GM23248 (cell line): ENCODE results near the gene HTR4. TPM values are rescaled to one million over a fixed set of nuclear protein-coding genes. Genes with fewer than 3 reads are reported as not detected.

ENCODE experiments used
- DNase-seq: peaks from one replicate; pipeline ENCODE4 v3.0.0-alpha.2; 2015
- H2AFZ ChIP-seq: fragments of 200-600 bp; sonication (generic); 2 replicates; pipeline ENCODE4 v1.6.1; 2016; ENCODE audit warnings: antibody characterized with exemption
- H3F3A ChIP-seq: fragments of 200-600 bp; sonication (generic); 2 replicates; pipeline ENCODE4 v1.6.1; 2016; ENCODE audit warnings: mild to moderate bottlenecking, antibody characterized with exemption, mixed run types; ENCODE audit not compliant: insufficient read depth
- H3K27ac ChIP-seq: fragments of 200-600 bp; sonication (generic); 2 replicates; pipeline ENCODE4 v1.5.1; 2016; ENCODE audit warnings: mild to moderate bottlenecking
- H3K27me3 ChIP-seq: fragments of 200-600 bp; sonication (generic); replicated peaks from 2 replicates; pipeline ENCODE4 v1.6.1; 2016; ENCODE audit warnings: mild to moderate bottlenecking; ENCODE audit not compliant: insufficient read depth
- H3K36me3 ChIP-seq: fragments of 200-600 bp; sonication (generic); 2 replicates; pipeline ENCODE4 v1.6.1; 2016; ENCODE audit warnings: low read depth, mild to moderate bottlenecking
- H3K4me1 ChIP-seq: fragments of 200-600 bp; sonication (generic); 2 replicates; pipeline ENCODE4 v1.6.1; 2016; ENCODE audit warnings: mild to moderate bottlenecking; ENCODE audit not compliant: insufficient read depth
- H3K4me2 ChIP-seq: fragments of 200-600 bp; sonication (generic); one replicate; pipeline ENCODE4 v1.6.1; 2016; ENCODE audit warnings: mild to moderate bottlenecking; ENCODE audit not compliant: unreplicated experiment
- H3K4me3 ChIP-seq: fragments of 200-600 bp; sonication (generic); 2 replicates; pipeline ENCODE4 v1.5.1; 2016; ENCODE audit warnings: mild to moderate bottlenecking
- H3K79me2 ChIP-seq: fragments of 200-600 bp; sonication (generic); 2 replicates; pipeline ENCODE4 v1.6.1; 2016; ENCODE audit warnings: mild to moderate bottlenecking; ENCODE audit not compliant: insufficient read depth
- H3K9ac ChIP-seq: fragments of 200-600 bp; sonication (generic); 2 replicates; pipeline ENCODE4 v1.6.1; 2016; ENCODE audit warnings: mild to moderate bottlenecking
- H3K9me2 ChIP-seq: fragments of 200-600 bp; sonication (generic); 2 replicates; pipeline ENCODE4 v1.6.1; 2016; ENCODE audit warnings: mixed run types, mild to moderate bottlenecking, moderate library complexity; ENCODE audit not compliant: insufficient read depth
- H3K9me3 ChIP-seq: fragments of 200-600 bp; sonication (generic); one replicate; pipeline ENCODE4 v1.6.1; 2017; ENCODE audit warnings: low read depth
- H4K20me1 ChIP-seq: fragments of 200-600 bp; sonication (generic); 2 replicates; pipeline ENCODE4 v1.6.0; 2016; ENCODE audit not compliant: insufficient read depth
- EZH2 ChIP-seq: fragments of 200-600 bp; sonication (generic); IDR thresholded peaks from 2 replicates; pipeline ENCODE4 v1.6.1; 2018; ENCODE audit warnings: antibody characterized with exemption, mild to moderate bottlenecking; ENCODE audit not compliant: insufficient read depth, poor library complexity, severe bottlenecking
- EZH2phosphoT487 ChIP-seq: fragments of 200-600 bp; sonication (generic); IDR thresholded peaks from 2 replicates; pipeline ENCODE4 v1.6.1; 2018; ENCODE audit warnings: antibody characterized with exemption, moderate library complexity, mild to moderate bottlenecking, low read depth; ENCODE audit not compliant: insufficient read depth
- WGBS, 2 experiments: methylation state at CpG; one replicate each; pipeline ENCODE4 v1.1.6; 2015 to 2017; ENCODE audit warnings: low lambda C conversion rate in 2 of 2, low coverage in 1 of 2; ENCODE audit errors: missing lambda C conversion rate in 2 of 2; 5-methylcytosine and 5-hydroxymethylcytosine counted together
- in situ Hi-C: fragments of 300-500 bp; cut with MboI; formaldehyde crosslinking; loops from 2 replicates; pipeline ENCODE4 v1.15.0; 2020
- polyA plus RNA-seq: library from polyadenylated mRNA; unstranded; fragments of >200 nt; fragmentation: Nextera tagmentation; extraction: Ambion mirVana; gene quantifications from 2 replicates; pipeline ENCODE4 v1.2.1, GENCODE V29; 2016
- total RNA-seq: library from RNA; depleted of rRNA; stranded (reverse); fragments of >200 nt; shearing (Covaris generic); gene quantifications from 2 replicates; pipeline ENCODE4 v1.2.3, GENCODE V29; 2014

HTR4 gene
- total and polyA plus RNA-seq, 2 experiments from 2014 or later: not detected

DNA sequence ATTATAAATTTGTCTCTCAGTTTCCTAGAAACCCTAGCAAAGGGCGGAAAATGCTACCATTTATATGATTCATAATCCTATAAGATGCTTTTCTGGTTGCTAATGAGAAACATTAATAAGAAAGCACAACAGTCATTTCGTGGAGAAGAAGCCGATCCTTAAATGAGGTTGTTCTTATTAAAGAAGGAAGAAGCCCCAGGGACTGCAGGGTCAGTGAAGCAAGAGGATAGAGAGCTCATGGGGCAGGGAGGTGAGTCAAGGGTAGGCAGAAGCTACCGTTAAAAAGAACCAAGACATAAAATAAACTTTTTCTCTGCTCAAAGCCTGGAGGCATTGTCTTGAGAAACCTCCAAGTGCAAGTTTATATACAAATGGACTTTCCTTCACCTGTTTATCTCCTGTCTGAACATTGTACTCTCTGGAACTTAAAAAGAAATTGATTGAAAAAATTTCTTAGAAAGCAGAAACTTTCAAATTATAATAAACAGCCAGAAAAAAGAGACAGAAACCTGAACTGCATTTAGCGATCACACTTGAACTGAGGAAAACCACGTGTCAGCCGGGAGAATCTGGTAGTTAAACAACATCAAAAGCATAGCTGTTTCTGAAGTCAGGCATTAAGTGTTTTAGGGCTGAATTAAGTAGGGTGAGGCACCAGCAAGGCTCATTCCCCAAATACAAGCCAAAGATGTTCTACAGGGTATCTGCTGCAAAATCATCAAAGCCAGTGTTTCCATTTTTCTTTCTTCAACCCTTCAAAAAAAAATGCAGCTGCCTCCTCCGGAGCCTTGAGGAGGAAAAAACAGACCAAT is 21.9 kb downstream of the HTR4 start:
- Histone ChIP-seq H3K9me3 (no peaks in the 10 kb centered on the region), H3K4me1 (no peaks in the 10 kb centered on the region), H3K27me3 (peaks cover 24% of the 10 kb centered on the region; the same call in 1 of the 2 replicates), H3K27ac (no peak overlapping the region), H3K79me2 (no peaks in the 10 kb centered on the region), H3F3A (no peaks in the 10 kb centered on the region), H3K9ac (no peak overlapping the region), H3K36me3 (no peaks in the 10 kb centered on the region), H2AFZ (no peak overlapping the region), H3K9me2 (no peaks in the 10 kb centered on the region), H3K4me2 (no peak overlapping the region), H4K20me1 (no peaks in the 10 kb centered on the region), H3K4me3 (no peak overlapping the region)
- no peak for DNase-seq
- in situ Hi-C loops: no loop called here
- WGBS, 2 experiments: 7 to 9% methylated on average over 8 of the region's 8 CpGs
- TF ChIP-seq EZH2 (no peak), EZH2phosphoT487 (no peak)

DNA sequence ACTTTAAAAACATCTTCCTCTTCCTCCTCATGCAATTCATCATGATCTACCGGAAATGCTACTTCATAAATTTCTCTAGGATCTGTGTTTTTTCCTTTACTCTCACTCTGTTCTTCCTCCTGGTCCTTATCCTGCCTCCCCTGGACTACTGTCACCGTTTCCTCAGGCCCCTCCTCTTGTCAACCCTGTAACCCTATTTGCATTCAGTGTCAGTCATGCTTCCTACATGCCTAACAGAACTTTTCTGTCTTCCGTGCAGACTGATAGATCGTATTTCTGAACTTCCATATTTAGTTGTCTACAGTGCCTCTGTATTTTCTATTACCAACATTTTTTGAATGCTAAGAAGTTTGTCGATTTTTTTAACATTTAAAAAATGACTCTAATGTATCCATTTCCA is 27.3 kb downstream of the HTR4 start:
- no peak overlapping the region for H2AFZ ChIP-seq
- no peak overlapping the region for H3K4me3 ChIP-seq
- TF ChIP-seq EZH2phosphoT487 (no peak), EZH2 (no peak)
- peaks cover 18% of the 10 kb centered on the region for H3K27me3 ChIP-seq
- H3K79me2 ChIP-seq: no peaks in the 10 kb centered on the region
- no peaks in the 10 kb centered on the region for H3K9me3 ChIP-seq
- in situ Hi-C loops: no loop called here
- no peak overlapping the region for H3K27ac ChIP-seq
- H3K9ac ChIP-seq: no peak overlapping the region
- no peaks in the 10 kb centered on the region for H3F3A ChIP-seq
- no peaks in the 10 kb centered on the region for H4K20me1 ChIP-seq
- no peaks in the 10 kb centered on the region for H3K36me3 ChIP-seq
- DNase-seq: no peak
- 20 to 24% methylated on average over 5 of the region's 5 CpGs for WGBS, 2 experiments
- no peak overlapping the region for H3K4me2 ChIP-seq
- no peaks in the 10 kb centered on the region for H3K4me1 ChIP-seq
- H3K9me2 ChIP-seq: no peaks in the 10 kb centered on the region

DNA sequence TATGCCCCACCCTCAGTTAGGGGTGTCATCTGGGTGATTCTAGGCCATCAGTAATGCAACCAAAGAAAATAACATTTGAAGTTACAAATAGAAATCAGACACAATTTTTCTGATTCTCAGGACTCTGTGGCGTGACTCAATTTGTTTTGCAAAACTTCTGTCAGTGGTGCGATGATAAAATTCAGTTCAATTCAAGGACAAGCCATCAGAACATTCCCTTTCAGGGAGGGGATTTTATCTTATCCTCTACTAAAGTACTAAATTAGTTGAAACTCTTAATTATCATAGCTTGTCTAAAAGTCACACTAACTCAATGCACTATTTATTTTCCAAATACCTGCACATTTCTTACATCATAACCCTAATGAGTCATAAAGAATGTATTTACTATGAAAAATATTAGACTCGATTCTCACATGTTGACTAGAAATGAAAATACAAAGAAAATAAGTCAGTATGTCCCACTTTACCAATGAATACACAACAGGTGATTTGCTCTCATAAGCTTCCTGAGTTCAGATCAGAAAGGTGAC is 28.2 kb downstream of the HTR4 start:
- H3K27ac ChIP-seq: no peak overlapping the region
- no peaks in the 10 kb centered on the region for H3K9me2 ChIP-seq
- TF ChIP-seq EZH2: no peak
- TF ChIP-seq EZH2phosphoT487: no peak
- no peak overlapping the region for H3K4me2 ChIP-seq
- H3K27me3 ChIP-seq: peaks cover 14% of the 10 kb centered on the region
- whole genome bisulfite sequencing, 2 experiments: 25 to 29% methylated on average over 3 of the region's 3 CpGs
- no peaks in the 10 kb centered on the region for H3K4me1 ChIP-seq
- no peak overlapping the region for H2AFZ ChIP-seq
- no peaks in the 10 kb centered on the region for H3K79me2 ChIP-seq
- no peak overlapping the region for H3K9ac ChIP-seq
- no peaks in the 10 kb centered on the region for H3K9me3 ChIP-seq
- in situ Hi-C loops: no loop called here
- no peak overlapping the region for H3K4me3 ChIP-seq
- no peaks in the 10 kb centered on the region for H4K20me1 ChIP-seq
- no peaks in the 10 kb centered on the region for H3F3A ChIP-seq
- no peak for DNase-seq
- no peaks in the 10 kb centered on the region for H3K36me3 ChIP-seq

DNA sequence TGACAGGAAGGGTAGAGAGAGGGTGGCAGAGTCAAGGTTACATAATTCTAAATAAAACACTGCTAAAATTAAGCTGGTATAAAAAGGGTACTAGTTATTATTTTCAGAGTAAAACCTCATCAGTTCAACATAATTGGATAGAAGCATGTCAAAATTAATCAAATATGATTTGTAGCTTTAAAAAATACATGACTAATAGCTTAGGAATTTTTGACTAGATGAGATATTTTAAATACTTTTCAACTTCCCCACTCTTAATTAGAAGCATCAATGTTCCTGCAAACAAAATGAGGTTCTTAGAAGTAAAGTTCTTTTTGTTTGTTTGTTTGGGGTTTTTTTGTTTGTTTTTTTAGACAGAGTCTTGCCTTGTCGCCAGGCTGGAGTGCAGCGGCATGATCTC is 29.1 kb downstream of the HTR4 start:
- Histone ChIP-seq H4K20me1 (no peaks in the 10 kb centered on the region), H3K79me2 (no peaks in the 10 kb centered on the region), H3K9me3 (no peaks in the 10 kb centered on the region), H3K27ac (no peak overlapping the region), H3K4me1 (no peaks in the 10 kb centered on the region), H3K27me3 (peaks cover 6% of the 10 kb centered on the region), H3K4me2 (no peak overlapping the region), H3K9ac (no peak overlapping the region), H3F3A (no peaks in the 10 kb centered on the region), H3K36me3 (no peaks in the 10 kb centered on the region), H3K4me3 (no peak overlapping the region), H3K9me2 (no peaks in the 10 kb centered on the region), H2AFZ (no peak overlapping the region)
- WGBS, 2 experiments: 66 to 67% methylated on average over 2 of the region's 2 CpGs
- in situ Hi-C loops: no loop called here
- DNase-seq: no peak
- TF ChIP-seq EZH2: no peak
- no peak for TF ChIP-seq EZH2phosphoT487
